ENCODE results near the gene HSFX2.
"Not testable (repeated sequence)": the region's sequence is repeated elsewhere in the genome, so short reads cannot be mapped to it uniquely, and the experiment has no call there.

Gene HSFX2

GRCh38 chrX:149611623-149612175, 16.6 kb upstream of the HSFX2 start:
- no peak for TF ChIP-seq CTCF (IDR thresholded peaks at IDR 0.05; ENCODE audit: low read depth, low read length)
- no peak for DNase-seq (ENCODE audit: extremely low read depth, low read depth)

- TF ChIP-seq CTCF (IDR thresholded peaks at IDR 0.05; ENCODE audit: low read depth, low read length): no peak
- DNase-seq (ENCODE audit: extremely low read depth, low read depth): no peak
Observed at GRCh38 chrX:149610511-149610910, 15.4 kb upstream of the HSFX2 start.

- TF ChIP-seq CTCF (IDR thresholded peaks at IDR 0.05; ENCODE audit: low read depth, low read length): no peak
Observed at GRCh38 chrX:149607699-149608098, 12.6 kb upstream of the HSFX2 start.

GRCh38 chrX:149605248-149605885, 10.3 kb upstream of the HSFX2 start:
- not testable (repeated sequence) for DNase-seq (ENCODE audit: extremely low read depth, low read depth)

More at GRCh38 chrX:149607699-149608098, 12.6 kb upstream of the HSFX2 start:
- no peak for DNase-seq (ENCODE audit: extremely low read depth, low read depth)

GRCh38 chrX:149598603-149599002, 3.5 kb upstream of the HSFX2 start:
- DNase-seq (ENCODE audit: extremely low read depth, low read depth): not testable (repeated sequence)

- not testable (repeated sequence) for DNase-seq (ENCODE audit: extremely low read depth, low read depth)
Observed at GRCh38 chrX:149595943-149596342, 829 bp upstream of the HSFX2 start.

- DNase-seq (ENCODE audit: extremely low read depth, low read depth): not testable (repeated sequence)
Observed at GRCh38 chrX:149590993-149591392, 4.1 kb downstream of the HSFX2 start.

GRCh38 chrX:149587359-149587758, 7.8 kb downstream of the HSFX2 start, which contains the start of gene MAGEA9B:
Gene MAGEA9B, minus strand, starts transcription at chrX:149587459. Its CDS starts 4,280 bp downstream, at chrX:149583179.
- not testable (repeated sequence) for DNase-seq (ENCODE audit: extremely low read depth, low read depth)

- DNase-seq (ENCODE audit: extremely low read depth, low read depth): not testable (repeated sequence)
Observed at GRCh38 chrX:149585631-149586030, 9.5 kb downstream of the HSFX2 start.

- not testable (repeated sequence) for DNase-seq (ENCODE audit: extremely low read depth, low read depth)
Observed at GRCh38 chrX:149573456-149573855, 21.7 kb downstream of the HSFX2 start.

GRCh38 chrX:149572743-149573142, 22.4 kb downstream of the HSFX2 start:
- no peak for TF ChIP-seq CTCF (IDR thresholded peaks at IDR 0.05; ENCODE audit: low read depth, low read length)
- no peak for DNase-seq (ENCODE audit: extremely low read depth, low read depth)
